PC-3 (cell line): ENCODE results near the gene MBNL1. TPM values are rescaled to one million over a fixed set of nuclear protein-coding genes. Genes with fewer than 3 reads are reported as not detected.

Experiments used
- ATAC-seq: fragments of 200-7000 bp; cut with Tn5 transposase; 2 replicates; pipeline ENCODE4 v1.9.1; 2020; ENCODE audit warnings: mild to moderate bottlenecking, moderate library complexity
- BruUV-seq: library from RNA; stranded (reverse); fragments of 400-500 nt; replicated peaks from 2 replicates; lab custom pipeline; 2021; lab: Mats Ljungman, UMichigan
- CTCF ChIA-PET: fragments of 300-600 bp; sonication (Branson Sonifier 250); formaldehyde crosslinking; loops from one replicate; lab custom pipeline; 2022; ENCODE audit warnings: antibody characterized with exemption; lab: Charles Lee
- POLR2A ChIA-PET: fragments of 300-600 bp; sonication (Branson Sonifier 250); formaldehyde crosslinking; loops from one replicate; lab custom pipeline; 2022; ENCODE audit warnings: antibody characterized with exemption; ENCODE audit not compliant: unreplicated experiment; lab: Charles Lee
- DNase-seq: peaks from one replicate; pipeline ENCODE4 v3.0.0-alpha.2; 2015
- H2AFZ ChIP-seq: fragments of 300-600 bp; sonication (generic); 2 replicates; pipeline ENCODE4 v1.6.0; 2016; ENCODE audit warnings: antibody characterized with exemption, low read length
- H3F3A ChIP-seq: fragments of 300-600 bp; sonication (generic); one replicate; pipeline ENCODE4 v1.6.0; 2017; ENCODE audit warnings: antibody characterized with exemption, low read length, control low read depth, mild to moderate bottlenecking; ENCODE audit not compliant: unreplicated experiment
- H3K27ac ChIP-seq: fragments of 300-600 bp; sonication (generic); 2 replicates; pipeline ENCODE4 v1.5.1; 2016; ENCODE audit warnings: mild to moderate bottlenecking, low read length
- H3K27me3 ChIP-seq: fragments of 300-600 bp; sonication (generic); 2 replicates; pipeline ENCODE4 v1.6.1; 2016; ENCODE audit warnings: low read length, mixed read lengths
- H3K36me3 ChIP-seq: fragments of 300-600 bp; sonication (generic); 2 replicates; pipeline ENCODE4 v1.6.1; 2016; ENCODE audit warnings: low read depth, mixed run types, low read length, mixed read lengths
- H3K4me1 ChIP-seq: fragments of 300-600 bp; sonication (generic); 2 replicates; pipeline ENCODE4 v1.5.1; 2016; ENCODE audit warnings: low read length; ENCODE audit not compliant: insufficient read depth
- H3K4me2 ChIP-seq: fragments of 300-600 bp; sonication (generic); 2 replicates; pipeline ENCODE4 v1.6.0; 2016; ENCODE audit warnings: low read length
- H3K4me3 ChIP-seq: fragments of 300-600 bp; sonication (generic); 2 replicates; pipeline ENCODE4 v1.5.1; 2016; ENCODE audit warnings: mild to moderate bottlenecking, low read length, mixed read lengths
- H3K79me2 ChIP-seq: fragments of 300-600 bp; sonication (generic); 2 replicates; pipeline ENCODE4 v1.6.1; 2017; ENCODE audit warnings: low read length, mixed read lengths
- H3K9ac ChIP-seq: fragments of 300-600 bp; sonication (generic); 2 replicates; pipeline ENCODE4 v1.6.0; 2016; ENCODE audit warnings: mild to moderate bottlenecking, low read length
- H3K9me2 ChIP-seq: fragments of 300-600 bp; sonication (generic); replicated peaks from 2 replicates; pipeline ENCODE4 v1.6.1; 2016; ENCODE audit warnings: mixed run types, low read length, mixed read lengths
- H3K9me3 ChIP-seq: fragments of 300-600 bp; sonication (generic); 2 replicates; pipeline ENCODE4 v1.6.1; 2016; ENCODE audit warnings: low read length, mixed read lengths
- H4K20me1 ChIP-seq: fragments of 300-600 bp; sonication (generic); 2 replicates; pipeline ENCODE4 v1.6.1; 2016; ENCODE audit warnings: low read length, mixed read lengths
- CTCF ChIP-seq: fragments of 300-600 bp; sonication (generic); conservative IDR thresholded peaks from 2 replicates; pipeline ENCODE4 v1.5.1; 2017; ENCODE audit warnings: antibody characterized with exemption, low read depth, mild to moderate bottlenecking, low read length
- EZH2 ChIP-seq: fragments of 300-600 bp; sonication (generic); IDR thresholded peaks from one replicate; pipeline ENCODE4 v1.6.1; 2017; ENCODE audit warnings: antibody characterized with exemption, mild to moderate bottlenecking, low read length; ENCODE audit not compliant: unreplicated experiment
- EZH2phosphoT487 ChIP-seq: fragments of 300-600 bp; sonication (generic); IDR thresholded peaks from 2 replicates; pipeline ENCODE4 v1.6.1; 2018; ENCODE audit warnings: mild to moderate bottlenecking, antibody characterized with exemption, low read length, borderline replicate concordance
- intact Hi-C: fragments of 100-400 bp; cut with micrococcal nuclease; formaldehyde crosslinking; loops from 2 replicates; pipeline ENCODE4 v1.9.0; 2023
- total RNA-seq: library from RNA; depleted of rRNA; stranded (reverse); fragments of >200 nt; gene quantifications from 2 replicates; pipeline ENCODE4 v1.2.3, GENCODE V29; 2014

The MBNL1 gene
- total RNA-seq, 1 experiment from 2014 or later = 161 TPM

DNA sequence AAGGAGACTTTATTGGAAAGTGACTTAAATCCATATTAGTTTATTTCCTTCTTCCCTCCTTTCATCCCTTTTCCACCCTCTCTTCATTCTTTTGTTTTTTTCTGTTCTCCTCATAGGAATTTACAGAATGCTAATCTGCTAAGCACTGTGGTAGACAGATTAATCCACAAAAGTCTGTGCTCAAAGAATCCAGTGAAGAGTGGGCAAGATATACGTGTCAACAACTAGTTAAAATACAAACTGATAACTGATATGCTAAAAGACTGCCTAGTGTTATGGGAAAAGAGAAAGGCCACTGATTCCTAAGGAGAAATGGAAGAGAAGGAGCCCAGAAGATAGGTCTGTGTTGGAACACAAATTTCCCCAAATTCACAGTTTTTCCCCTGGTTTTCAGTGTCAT lies 202.2 kb downstream of the MBNL1 start:
- H3K4me3 ChIP-seq = no peak overlapping the region
- no TSS peak for BruUV-seq
- no peaks in the 10 kb centered on the region for H3F3A ChIP-seq
- TF ChIP-seq CTCF (no peak), EZH2phosphoT487 (no peak), EZH2 (no peak)
- H3K27ac ChIP-seq = no peak overlapping the region
- H3K79me2 ChIP-seq = no peaks in the 10 kb centered on the region
- intact Hi-C loops = loop anchor here (10.0 kb wide), 1 partner anchor 364 kb away; the partner anchor contains the start of gene P2RY1
- ATAC-seq = no peak
- H3K4me2 ChIP-seq = no peak overlapping the region
- H3K9me2 ChIP-seq = no peaks in the 10 kb centered on the region
- no peaks in the 10 kb centered on the region for H3K36me3 ChIP-seq
- H3K4me1 ChIP-seq = no peaks in the 10 kb centered on the region
- ChIA-PET POLR2A (no interaction called here), CTCF (no interaction called here)
- no peaks in the 10 kb centered on the region for H4K20me1 ChIP-seq
- no peaks in the 10 kb centered on the region for H3K27me3 ChIP-seq
- no peaks in the 10 kb centered on the region for H3K9me3 ChIP-seq
- H3K9ac ChIP-seq = no peak overlapping the region
- no peak for DNase-seq
- H2AFZ ChIP-seq = no peak overlapping the region

DNA sequence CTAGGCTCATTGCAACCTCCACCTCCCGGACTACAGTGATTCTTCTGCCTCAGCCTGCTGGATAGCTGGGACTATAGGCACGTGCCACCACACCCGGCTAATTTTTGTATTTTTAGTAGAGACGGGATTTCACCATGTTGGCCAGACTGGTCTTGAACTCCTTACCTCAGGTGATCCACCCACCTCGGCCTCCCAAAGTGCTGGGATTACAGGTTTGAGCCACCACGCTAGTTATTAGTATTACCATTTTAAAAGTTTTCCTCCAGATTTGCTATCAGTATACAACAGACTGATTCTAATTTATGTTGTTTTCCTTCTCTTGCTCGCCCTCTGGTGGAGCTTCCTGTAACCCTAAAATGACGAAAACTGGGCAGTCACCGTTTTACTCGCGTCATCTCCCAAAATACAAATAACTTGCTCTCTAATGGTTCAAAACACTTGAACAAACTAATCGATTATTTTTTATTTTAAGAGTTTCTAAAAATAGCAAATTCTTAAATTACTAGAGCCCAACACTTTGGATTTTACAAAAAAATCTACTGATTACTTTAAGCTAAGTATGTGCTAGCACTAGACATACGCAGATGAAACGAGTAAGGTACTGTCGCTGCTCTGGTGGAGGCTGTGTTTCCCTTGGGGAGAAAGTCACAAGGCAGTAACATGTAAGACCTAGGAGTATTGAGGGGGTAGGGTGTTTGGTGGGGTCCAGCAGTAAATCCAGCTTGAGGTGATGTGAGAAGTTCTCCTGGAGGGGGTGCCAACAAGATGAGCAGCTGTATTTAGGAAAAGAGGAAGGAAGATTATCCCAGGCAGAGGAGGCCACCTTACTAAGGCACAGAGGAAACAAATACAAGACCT lies 203.3 kb downstream of the MBNL1 start:
- TF ChIP-seq CTCF = peak; percentile 74
- TF ChIP-seq EZH2phosphoT487 = no peak
- no TSS peak for BruUV-seq
- Histone ChIP-seq H3K4me1 (no peaks in the 10 kb centered on the region), H3K36me3 (no peaks in the 10 kb centered on the region), H3K79me2 (no peaks in the 10 kb centered on the region), H3K4me3 (peak overlapping the region; percentile 11; the same call in 1 of the 2 replicates), H3K9me2 (no peaks in the 10 kb centered on the region), H4K20me1 (no peaks in the 10 kb centered on the region), H3K27me3 (no peaks in the 10 kb centered on the region), H3K4me2 (peak overlapping the region; percentile 50; the same call in 1 of the 2 replicates), H3K9me3 (no peaks in the 10 kb centered on the region), H3K27ac (no peak overlapping the region), H3K9ac (no peak overlapping the region), H3F3A (no peaks in the 10 kb centered on the region), H2AFZ (no peak overlapping the region)
- intact Hi-C loops = loop anchor here (1.0 to 10.0 kb wide), 2 partner anchors 363 to 400 kb away; partner anchors contain the start of gene P2RY1
- ChIA-PET POLR2A (interaction anchor here (0.6 kb wide), 1 partner anchor 171 kb away, joined by 4 read pairs; no protein-coding TSS in a partner anchor), CTCF (interaction anchor here (0.6 to 1.0 kb wide), 4 partner anchors 24 to 446 kb away, joined by 3 to 5 read pairs (median 4); no protein-coding TSS in a partner anchor)
- ATAC-seq (peak; percentile 85), DNase-seq (peak; percentile 77)
